ENCODE measurements around the gene AP3D1. TPM values are rescaled to one million over a fixed set of nuclear protein-coding genes. Genes with fewer than 3 reads are reported as not detected.
A peak's percentile ranks its signal among the peaks of the same experiment; 100 is the strongest.
"Not testable (repeated sequence)": the region's sequence is repeated elsewhere in the genome, so short reads cannot be mapped to it uniquely, and the experiment has no call there.

The AP3D1 gene
- total and polyA plus RNA-seq, 7 donors: 51.5 to 120 (median 81.3) TPM

GRCh38 chr19:2089727-2090053 lies 61.7 kb downstream of the AP3D1 start:
- Histone ChIP-seq H3K9me3 (no peaks in the 10 kb centered on the region), H3K27ac (peak overlapping the region; percentile 67), H3K4me1 (peaks cover 36% of the 10 kb centered on the region), H3K36me3 (ENCODE audit: insufficient read depth in 1 of 2, low read depth in 1 of 2) (peaks cover 0 to 4% of the 10 kb centered on the region in 2 donors), H3K27me3 (ENCODE audit: insufficient read depth in 3 of 3, low read length in 2 of 3) (no peaks in the 10 kb centered on the region), H3K4me3 (peak overlapping the region; percentile 18)
- ATAC-seq (no peak), DNase-seq (no peak)
- no peak for TF ChIP-seq CTCF (IDR thresholded peaks at IDR 0.05)
- intact Hi-C loops (cut with DNase I): no loop called here
- WGBS, 3 donors: 38 to 50% (median 46%) methylated on average over 2 of the region's 2 CpGs

GRCh38 chr19:2089001-2089711 lies 62.2 kb downstream of the AP3D1 start:
- Histone ChIP-seq H3K4me3 (no peak overlapping the region), H3K27ac (peak overlapping the region; percentile 67), H3K27me3 (ENCODE audit: insufficient read depth in 3 of 3, low read length in 2 of 3) (no peaks in the 10 kb centered on the region), H3K36me3 (ENCODE audit: insufficient read depth in 1 of 2, low read depth in 1 of 2) (peaks cover 0 to 4% of the 10 kb centered on the region in 2 donors), H3K9me3 (no peaks in the 10 kb centered on the region), H3K4me1 (peaks cover 36% of the 10 kb centered on the region)
- no peak for TF ChIP-seq CTCF (IDR thresholded peaks at IDR 0.05)
- WGBS, 3 donors: 74 to 81% (median 80%) methylated on average over 16 of the region's 16 CpGs
- DNase-seq: peak in 1 of 2 donors; percentile 48
- intact Hi-C loops (cut with DNase I): no loop called here
- ATAC-seq: no peak

- DNase-seq (peak in 1 of 2 donors; percentile 65), ATAC-seq (no peak)
- Histone ChIP-seq H3K9me3 (no peaks in the 10 kb centered on the region), H3K4me1 (peaks cover 30% of the 10 kb centered on the region), H3K36me3 (ENCODE audit: insufficient read depth in 1 of 2, low read depth in 1 of 2) (peaks cover 0 to 10% of the 10 kb centered on the region in 2 donors), H3K27ac (peak overlapping the region; percentile 60), H3K4me3 (no peak overlapping the region), H3K27me3 (ENCODE audit: insufficient read depth in 3 of 3, low read length in 2 of 3) (no peaks in the 10 kb centered on the region)
- intact Hi-C loops (cut with DNase I): no loop called here
- no peak for TF ChIP-seq CTCF (IDR thresholded peaks at IDR 0.05)
- 73 to 87% (median 76%) methylated on average over 14 of the region's 14 CpGs for WGBS, 3 donors
These were observed 63.7 kb downstream of the AP3D1 start for GRCh38 chr19:2087621-2088100.

- peaks cover 30% of the 10 kb centered on the region for H3K4me1 ChIP-seq
- peak; percentile 54 to 82 for DNase-seq
- H3K27me3 ChIP-seq (ENCODE audit: insufficient read depth in 3 of 3, low read length in 2 of 3); H3K9me3 ChIP-seq; intact Hi-C loops (cut with DNase I); H3K4me3 ChIP-seq: not testable (repeated sequence)
- 54 to 75% (median 60%) methylated on average over 13 of the region's 13 CpGs for whole genome bisulfite sequencing, 3 donors
- peak; percentile 36 to 72 (median 61) for ATAC-seq
- peak overlapping the region; percentile 68 for H3K27ac ChIP-seq
- H3K36me3 ChIP-seq (ENCODE audit: insufficient read depth in 1 of 2, low read depth in 1 of 2): peaks cover 0 to 15% of the 10 kb centered on the region in 2 donors
These were observed 64.4 kb downstream of the AP3D1 start for GRCh38 chr19:2086695-2087620.
